ENCODE results near the gene GIGYF2. TPM values are rescaled to one million over a fixed set of nuclear protein-coding genes. Genes with fewer than 3 reads are reported as not detected.
"Not testable (repeated sequence)": the region's sequence is repeated elsewhere in the genome, so short reads cannot be mapped to it uniquely, and the experiment has no call there.

Gene GIGYF2
- total RNA-seq, 4 donors from 2014 or later: 54.2 to 64.7 (median 59.9) TPM

DNA sequence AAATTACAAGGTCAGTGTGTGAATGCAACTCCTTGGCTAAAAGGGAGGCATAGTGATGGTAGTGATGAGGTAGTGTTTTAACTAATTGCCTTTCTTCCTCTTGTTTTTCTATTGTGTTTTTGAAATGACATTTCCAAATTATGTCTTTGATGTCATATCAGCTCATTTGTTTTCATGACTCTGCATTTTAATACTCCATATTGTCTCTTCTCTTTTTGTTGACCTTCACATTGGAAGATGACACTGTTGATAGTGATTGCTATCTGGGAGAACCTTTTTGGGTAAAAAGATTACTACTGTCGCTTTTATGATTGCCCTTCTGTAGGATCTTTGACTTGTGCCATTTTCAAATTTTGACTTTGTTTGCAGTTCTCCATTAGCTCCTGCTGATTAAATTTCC is 3.0 kb downstream of the GIGYF2 start:
- Histone ChIP-seq H3K9me3 (no peaks in the 10 kb centered on the region), H3K36me3 (peaks cover 2 to 13% (median 9%) of the 10 kb centered on the region in 4 donors), H3K27ac (replicated peaks in 1 of 4) (no peak overlapping the region), H3K4me1 (peaks cover 41 to 66% (median 52%) of the 10 kb centered on the region in 4 donors), H3K4me3 (no peak overlapping the region), H3K27me3 (no peaks in the 10 kb centered on the region)
- no peak for DNase-seq (ENCODE audit: extremely low spot score)
- WGBS: 94% methylated on average over 1 of the region's 1 CpG
- TF ChIP-seq, protein P1, sequence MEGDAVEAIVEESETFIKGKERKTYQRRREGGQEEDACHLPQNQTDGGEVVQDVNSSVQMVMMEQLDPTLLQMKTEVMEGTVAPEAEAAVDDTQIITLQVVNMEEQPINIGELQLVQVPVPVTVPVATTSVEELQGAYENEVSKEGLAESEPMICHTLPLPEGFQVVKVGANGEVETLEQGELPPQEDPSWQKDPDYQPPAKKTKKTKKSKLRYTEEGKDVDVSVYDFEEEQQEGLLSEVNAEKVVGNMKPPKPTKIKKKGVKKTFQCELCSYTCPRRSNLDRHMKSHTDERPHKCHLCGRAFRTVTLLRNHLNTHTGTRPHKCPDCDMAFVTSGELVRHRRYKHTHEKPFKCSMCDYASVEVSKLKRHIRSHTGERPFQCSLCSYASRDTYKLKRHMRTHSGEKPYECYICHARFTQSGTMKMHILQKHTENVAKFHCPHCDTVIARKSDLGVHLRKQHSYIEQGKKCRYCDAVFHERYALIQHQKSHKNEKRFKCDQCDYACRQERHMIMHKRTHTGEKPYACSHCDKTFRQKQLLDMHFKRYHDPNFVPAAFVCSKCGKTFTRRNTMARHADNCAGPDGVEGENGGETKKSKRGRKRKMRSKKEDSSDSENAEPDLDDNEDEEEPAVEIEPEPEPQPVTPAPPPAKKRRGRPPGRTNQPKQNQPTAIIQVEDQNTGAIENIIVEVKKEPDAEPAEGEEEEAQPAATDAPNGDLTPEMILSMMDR (IDR thresholded peaks at IDR 0.05): no peak
- TF ChIP-seq EP300 (IDR thresholded peaks at IDR 0.05): no peak
- no peak for TF ChIP-seq POLR2AphosphoS5 (IDR thresholded peaks at IDR 0.05)
- no peak for TF ChIP-seq POLR2A (IDR thresholded peaks at IDR 0.05; ENCODE audit: low read depth)
- intact Hi-C loops (cut with DNase I): no loop called here

DNA sequence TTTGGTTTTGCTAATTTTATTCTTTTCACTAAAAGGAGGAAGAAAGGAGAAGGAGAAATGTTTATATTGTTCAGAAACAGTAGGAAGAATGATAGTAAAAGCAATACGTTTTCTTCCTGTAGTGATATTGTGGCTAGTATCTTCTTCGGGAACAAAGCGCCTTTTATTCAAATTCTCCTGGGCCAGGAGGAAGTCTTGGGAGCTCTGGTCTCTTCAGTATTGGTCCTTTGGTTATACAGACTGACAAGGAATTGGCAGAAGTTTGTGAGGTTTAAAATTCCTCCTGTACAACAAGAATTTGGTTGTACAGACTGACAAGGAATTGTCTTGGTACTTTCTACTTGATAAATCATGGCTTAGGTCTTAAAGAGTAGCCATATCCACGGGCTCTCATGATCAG is 9.9 kb downstream of the GIGYF2 start:
- no peak overlapping the region for H3K27ac ChIP-seq (replicated peaks in 1 of 4)
- intact Hi-C loops (cut with DNase I): no loop called here
- WGBS: 84% methylated on average over 4 of the region's 4 CpGs
- DNase-seq (ENCODE audit: extremely low spot score): no peak
- H3K9me3 ChIP-seq: no peaks in the 10 kb centered on the region
- peaks cover 21 to 60% (median 40%) of the 10 kb centered on the region in 4 donors for H3K36me3 ChIP-seq
- no peak for TF ChIP-seq POLR2AphosphoS5 (IDR thresholded peaks at IDR 0.05)
- H3K27me3 ChIP-seq: no peaks in the 10 kb centered on the region
- no peak overlapping the region for H3K4me3 ChIP-seq
- H3K4me1 ChIP-seq: peaks cover 6 to 18% (median 12%) of the 10 kb centered on the region in 4 donors

DNA sequence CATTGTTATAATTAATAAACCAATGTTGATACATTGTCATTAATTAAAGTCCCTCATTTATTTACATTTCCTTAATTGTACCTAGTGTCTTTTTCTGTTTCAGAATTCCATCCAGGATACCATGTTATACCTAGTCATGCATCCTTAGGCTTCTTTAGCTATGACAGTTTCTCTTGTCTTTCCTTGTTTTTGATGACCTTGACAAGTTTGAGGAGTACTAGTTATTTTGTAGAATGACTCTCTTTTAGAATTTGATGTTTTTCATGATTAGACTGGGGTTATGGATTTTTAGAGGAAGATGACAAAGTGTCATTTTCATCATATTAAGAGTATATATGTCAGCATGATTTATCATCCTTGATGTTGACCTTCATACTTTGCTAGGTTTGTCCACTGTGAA is 16.4 kb downstream of the GIGYF2 start:
- intact Hi-C loops (cut with DNase I): no loop called here
- H3K4me3 ChIP-seq: no peak overlapping the region
- no peak overlapping the region for H3K27ac ChIP-seq (replicated peaks in 1 of 4)
- H3K27me3 ChIP-seq: no peaks in the 10 kb centered on the region
- H3K36me3 ChIP-seq: peaks cover 0 to 33% (median 14%) of the 10 kb centered on the region in 4 donors
- TF ChIP-seq, protein P1 (IDR thresholded peaks at IDR 0.05): no peak
- TF ChIP-seq EP300 (IDR thresholded peaks at IDR 0.05) (no peak), POLR2A (IDR thresholded peaks at IDR 0.05; ENCODE audit: low read depth) (no peak), POLR2AphosphoS5 (IDR thresholded peaks at IDR 0.05) (no peak)
- peaks cover 0 to 10% (median 5%) of the 10 kb centered on the region in 4 donors for H3K4me1 ChIP-seq
- DNase-seq (ENCODE audit: extremely low spot score): no peak
- no peaks in the 10 kb centered on the region for H3K9me3 ChIP-seq

DNA sequence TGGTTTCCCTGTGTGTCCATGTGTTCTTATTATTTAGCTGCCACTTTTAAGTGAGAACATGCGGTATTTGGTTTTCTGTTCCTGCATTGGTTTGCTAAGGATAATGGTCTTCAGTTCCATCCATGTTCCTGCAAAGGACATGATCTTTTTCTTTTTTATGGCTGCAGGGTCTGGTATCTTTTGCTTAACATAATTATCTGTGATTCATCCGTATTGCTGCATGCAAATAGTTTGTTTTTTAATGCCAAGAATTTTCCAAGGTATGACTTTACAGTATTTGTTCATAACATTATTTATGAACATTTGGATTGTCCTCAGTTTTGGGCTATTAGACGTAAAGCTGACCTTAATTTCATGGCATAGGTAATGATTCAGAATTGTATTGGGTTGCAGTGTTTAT is 17.8 kb downstream of the GIGYF2 start:
- TF ChIP-seq EP300 (IDR thresholded peaks at IDR 0.05) (no peak), POLR2A (IDR thresholded peaks at IDR 0.05; ENCODE audit: low read depth) (no peak), POLR2AphosphoS5 (IDR thresholded peaks at IDR 0.05) (no peak)
- TF ChIP-seq, protein P1 (IDR thresholded peaks at IDR 0.05): no peak
- Histone ChIP-seq H3K27ac (replicated peaks in 1 of 4) (no peak overlapping the region), H3K9me3 (no peaks in the 10 kb centered on the region), H3K27me3 (no peaks in the 10 kb centered on the region), H3K4me3 (no peak overlapping the region), H3K4me1 (peaks cover 0 to 12% (median 5%) of the 10 kb centered on the region in 4 donors), H3K36me3 (peaks cover 0 to 23% (median 10%) of the 10 kb centered on the region in 4 donors)
- no peak for DNase-seq (ENCODE audit: extremely low spot score)
- WGBS: 84% methylated on average over 3 of the region's 3 CpGs
- intact Hi-C loops (cut with DNase I): no loop called here

DNA sequence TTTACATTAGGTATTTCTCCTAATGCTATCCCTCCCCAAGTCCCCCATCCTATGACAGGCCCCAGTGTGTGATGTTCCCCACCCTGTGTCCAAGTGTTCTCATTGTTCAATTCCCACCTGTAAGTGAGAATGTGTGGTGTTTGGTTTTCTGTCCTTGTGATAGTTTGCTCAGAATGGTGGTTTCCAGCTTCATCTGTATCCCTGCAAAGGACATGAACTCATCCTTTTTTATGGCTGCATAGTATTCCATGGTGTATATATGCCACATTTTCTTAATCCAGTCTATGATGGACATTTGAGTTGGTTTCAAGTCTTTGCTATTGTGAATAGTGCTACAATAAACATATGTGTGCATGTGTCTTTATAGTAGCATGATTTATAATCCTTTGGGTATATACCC is 22.9 kb downstream of the GIGYF2 start:
- H3K4me3 ChIP-seq; H3K9me3 ChIP-seq; H3K27ac ChIP-seq (replicated peaks in 1 of 4); DNase-seq (ENCODE audit: extremely low spot score); H3K27me3 ChIP-seq; intact Hi-C loops (cut with DNase I): not testable (repeated sequence)
- H3K4me1 ChIP-seq: peaks cover 12 to 19% (median 14%) of the 10 kb centered on the region in 4 donors
- peaks cover 0 to 21% (median 13%) of the 10 kb centered on the region in 4 donors for H3K36me3 ChIP-seq

DNA sequence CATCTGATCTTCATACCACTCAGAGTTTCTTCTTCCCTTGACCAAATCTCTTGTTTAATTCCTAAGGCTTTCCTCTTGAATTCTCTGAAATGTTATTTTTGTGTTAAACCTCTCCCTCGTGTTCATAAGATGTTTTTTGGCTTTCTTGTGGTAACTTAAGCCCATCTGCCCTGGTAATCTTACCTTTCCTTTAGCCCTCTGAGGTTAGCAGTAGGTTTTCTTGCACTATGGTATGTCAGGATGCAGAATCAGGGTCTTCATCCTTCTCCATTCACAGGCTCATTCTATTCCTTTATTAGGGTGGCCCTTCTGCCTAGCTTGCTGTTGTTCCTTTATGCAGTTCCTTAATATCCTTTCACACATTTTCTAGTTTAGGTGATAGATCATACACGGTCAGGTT is 24.1 kb downstream of the GIGYF2 start:
- no peak overlapping the region for H3K27ac ChIP-seq (replicated peaks in 1 of 4)
- no peak overlapping the region for H3K4me3 ChIP-seq
- intact Hi-C loops (cut with DNase I): no loop called here
- H3K9me3 ChIP-seq: no peaks in the 10 kb centered on the region
- TF ChIP-seq POLR2AphosphoS5 (IDR thresholded peaks at IDR 0.05) (no peak), POLR2A (IDR thresholded peaks at IDR 0.05; ENCODE audit: low read depth) (no peak), EP300 (IDR thresholded peaks at IDR 0.05) (no peak)
- TF ChIP-seq, protein P1 (IDR thresholded peaks at IDR 0.05): no peak
- H3K27me3 ChIP-seq: no peaks in the 10 kb centered on the region
- H3K36me3 ChIP-seq: peaks cover 6 to 33% (median 25%) of the 10 kb centered on the region in 4 donors
- no peak for DNase-seq (ENCODE audit: extremely low spot score)
- peaks cover 7 to 16% (median 11%) of the 10 kb centered on the region in 4 donors for H3K4me1 ChIP-seq
- WGBS: 86% methylated on average over 2 of the region's 2 CpGs

Data from esophagus muscularis mucosa (tissue), 4 donors.